Measurements from ENCODE around the gene CEMIP2. TPM values are rescaled to one million over a fixed set of nuclear protein-coding genes. Genes with fewer than 3 reads are reported as not detected.

Gene CEMIP2
- total RNA-seq, 1 donor from 2014 or later = 10.1 TPM

DNA sequence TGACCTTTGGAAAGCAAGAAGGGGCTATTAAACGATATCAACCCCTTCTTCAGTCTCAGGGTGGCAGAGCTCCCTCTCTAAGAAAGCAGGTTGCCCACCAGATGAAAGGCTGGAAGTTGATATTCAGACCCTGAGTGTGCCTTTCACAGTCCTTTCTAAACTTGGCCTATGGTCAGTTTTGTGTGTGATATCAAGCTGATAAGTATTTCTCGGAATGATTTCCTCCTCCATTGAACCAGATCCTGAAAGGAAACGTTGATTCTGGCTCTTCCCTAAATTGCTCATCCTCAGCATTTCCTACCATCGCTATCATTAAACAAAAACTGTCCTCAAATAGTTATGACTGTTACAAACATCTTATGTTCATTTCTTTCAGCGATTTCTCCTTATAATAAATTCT, 130.4 kb downstream of the CEMIP2 start:
- no peak for ATAC-seq

DNA sequence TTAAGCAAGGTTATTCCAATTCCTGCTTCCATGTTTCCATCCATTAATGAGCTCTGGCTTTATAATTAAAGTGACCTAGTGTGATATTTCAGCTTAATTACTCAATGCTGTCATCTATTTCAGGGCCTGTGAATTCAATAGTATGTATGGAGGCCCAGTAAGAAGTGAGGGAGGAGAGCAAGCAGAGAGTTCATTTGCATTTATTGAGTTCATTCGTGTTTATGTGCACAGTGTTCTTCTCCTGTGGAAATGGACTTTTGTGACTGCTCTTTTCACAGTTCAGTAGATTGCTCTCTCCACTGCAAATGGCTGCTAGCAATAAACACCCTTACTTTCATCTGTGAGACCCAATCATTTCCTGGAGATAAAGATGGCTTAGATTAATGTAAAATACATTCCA, 130.9 kb downstream of the CEMIP2 start:
- no peak for ATAC-seq

DNA sequence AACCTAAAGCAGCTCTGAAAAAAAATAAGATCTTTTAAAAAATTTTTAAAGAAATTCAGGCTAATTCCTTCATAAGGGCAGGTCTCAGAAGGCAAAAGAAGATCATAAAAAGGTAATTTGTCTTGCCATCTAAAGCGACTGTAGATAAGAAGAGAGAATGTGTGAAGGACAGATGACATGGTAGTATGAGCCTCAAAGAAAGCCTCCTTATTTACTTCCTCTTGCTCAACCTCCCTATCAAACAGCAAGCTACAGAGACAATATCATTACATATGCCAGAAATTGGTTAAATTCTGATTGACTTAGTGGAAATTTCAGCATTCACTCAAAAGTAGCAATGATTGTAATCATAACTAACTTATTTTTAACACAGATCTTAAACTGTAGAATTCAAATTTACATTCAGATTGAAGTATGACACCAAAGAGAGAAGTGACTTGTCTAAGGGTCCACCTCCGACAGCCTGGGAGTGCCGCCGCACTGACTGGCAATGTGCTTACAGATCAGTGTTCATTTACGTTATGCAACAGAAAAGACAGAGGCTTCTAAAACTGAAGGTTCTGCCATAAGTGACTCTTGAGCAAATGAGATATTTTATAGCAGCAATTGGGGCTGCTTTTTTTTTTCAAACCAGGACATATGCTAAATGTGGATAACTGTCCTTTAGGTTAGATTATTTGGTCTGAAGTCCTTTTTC, 132.0 kb downstream of the CEMIP2 start:
- ATAC-seq = no peak

DNA sequence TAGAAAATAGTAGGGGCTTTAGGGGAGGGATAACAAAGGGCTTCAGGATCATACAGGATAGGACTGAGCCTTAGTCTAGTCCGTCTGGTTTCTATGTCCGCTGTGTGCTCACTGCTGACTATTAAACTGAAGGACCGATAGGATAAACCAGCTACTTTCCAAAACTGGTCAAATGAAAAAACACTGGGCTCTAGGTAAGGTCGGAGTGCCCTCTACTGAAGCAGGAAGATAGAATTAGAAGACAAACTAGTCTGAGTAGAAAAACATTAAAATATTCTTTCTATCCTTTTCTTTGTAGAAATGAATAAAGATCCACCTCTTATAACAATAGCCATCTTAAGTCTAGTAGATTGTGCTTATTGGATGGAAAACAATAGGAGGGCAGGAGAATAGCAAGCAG, 133.6 kb downstream of the CEMIP2 start:
- ATAC-seq = no peak

Other genes with a start within 250 kb of the CEMIP2 start
- 13.4 TPM for gene ABHD17B, start 142.7 kb upstream of the CEMIP2 start, total RNA-seq
- gene C9orf85, start 143.1 kb upstream of the CEMIP2 start, total RNA-seq = 10.6 TPM

All from esophagus mucosa (tissue), 1 donor.